Measurements from ENCODE around the gene NTF3.
A peak's percentile ranks its signal among the peaks of the same experiment; 100 is the strongest.

GRCh38 chr12:5433081-5433844 is 1.4 kb downstream of the NTF3 start:
- TF ChIP-seq, protein P1, sequence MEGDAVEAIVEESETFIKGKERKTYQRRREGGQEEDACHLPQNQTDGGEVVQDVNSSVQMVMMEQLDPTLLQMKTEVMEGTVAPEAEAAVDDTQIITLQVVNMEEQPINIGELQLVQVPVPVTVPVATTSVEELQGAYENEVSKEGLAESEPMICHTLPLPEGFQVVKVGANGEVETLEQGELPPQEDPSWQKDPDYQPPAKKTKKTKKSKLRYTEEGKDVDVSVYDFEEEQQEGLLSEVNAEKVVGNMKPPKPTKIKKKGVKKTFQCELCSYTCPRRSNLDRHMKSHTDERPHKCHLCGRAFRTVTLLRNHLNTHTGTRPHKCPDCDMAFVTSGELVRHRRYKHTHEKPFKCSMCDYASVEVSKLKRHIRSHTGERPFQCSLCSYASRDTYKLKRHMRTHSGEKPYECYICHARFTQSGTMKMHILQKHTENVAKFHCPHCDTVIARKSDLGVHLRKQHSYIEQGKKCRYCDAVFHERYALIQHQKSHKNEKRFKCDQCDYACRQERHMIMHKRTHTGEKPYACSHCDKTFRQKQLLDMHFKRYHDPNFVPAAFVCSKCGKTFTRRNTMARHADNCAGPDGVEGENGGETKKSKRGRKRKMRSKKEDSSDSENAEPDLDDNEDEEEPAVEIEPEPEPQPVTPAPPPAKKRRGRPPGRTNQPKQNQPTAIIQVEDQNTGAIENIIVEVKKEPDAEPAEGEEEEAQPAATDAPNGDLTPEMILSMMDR (optimal IDR thresholded peaks at IDR 0.05 in 1 of 3, IDR thresholded peaks at IDR 0.05 in 1 of 3, conservative IDR thresholded peaks at IDR 0.05 in 1 of 3; ENCODE audit: extremely low read depth in 1 of 3, insufficient read depth in 2 of 3, low read length in 3 of 3) = no peak
- peak; percentile 97 for TF ChIP-seq EZH2 (IDR thresholded peaks at IDR 0.05; ENCODE audit: low read length)
